ENCODE results near the gene FOXA3. TPM values are rescaled to one million over a fixed set of nuclear protein-coding genes. Genes with fewer than 3 reads are reported as not detected.

FOXA3 gene
- total RNA-seq, 1 experiment from 2014 or later: not detected

GRCh38 chr19:45819769-45820168 lies 44.4 kb upstream of the FOXA3 start:
- DNase-seq (ENCODE audit: low spot score): no peak

GRCh38 chr19:45820413-45821102 lies 43.6 kb upstream of the FOXA3 start:
- H3K36me3 ChIP-seq (ENCODE audit: insufficient read depth, low read length, poor library complexity, severe bottlenecking): peaks cover 32% of the 10 kb centered on the region
- peak overlapping the region; percentile 23 for H3K27ac ChIP-seq (ENCODE audit: low read depth, low read length, poor library complexity, severe bottlenecking)
- POLR2A ChIA-PET (ENCODE audit: low non-redundant PET): interaction anchor here (0.6 kb wide), 1 partner anchor 50 kb away, joined by 7 read pairs; no protein-coding TSS in a partner anchor
- no peaks in the 10 kb centered on the region for H3K9me3 ChIP-seq (ENCODE audit: low read depth, low read length, poor library complexity, severe bottlenecking)
- H3K4me3 ChIP-seq (ENCODE audit: low read depth, low read length, poor library complexity, severe bottlenecking): no peak overlapping the region
- no peaks in the 10 kb centered on the region for H3K4me1 ChIP-seq (ENCODE audit: insufficient read depth, low read length, poor library complexity, severe bottlenecking)
- CTCF ChIA-PET: no interaction called here
- BruUV-seq (replicated peaks): no TSS peak
- intact Hi-C loops (cut with micrococcal nuclease; ENCODE audit: unreplicated experiment): no loop called here
- DNase-seq (ENCODE audit: low spot score): no peak
- H3K27me3 ChIP-seq (replicated peaks; ENCODE audit: insufficient read depth, low read depth, low read length, poor library complexity): no peaks in the 10 kb centered on the region
- TF ChIP-seq CTCF (conservative IDR thresholded peaks at IDR 0.05; ENCODE audit: low read depth, low read length) (no peak), EZH2 (IDR thresholded peaks at IDR 0.05; ENCODE audit: borderline replicate concordance, low read depth, low read length, poor library complexity, severe bottlenecking) (no peak)

More at GRCh38 chr19:45819769-45820168, 44.4 kb upstream of the FOXA3 start:
- no TSS peak for BruUV-seq (replicated peaks)
- CTCF ChIA-PET: no interaction called here
- H3K4me1 ChIP-seq (ENCODE audit: insufficient read depth, low read length, poor library complexity, severe bottlenecking): no peaks in the 10 kb centered on the region
- H3K27me3 ChIP-seq (replicated peaks; ENCODE audit: insufficient read depth, low read depth, low read length, poor library complexity): no peaks in the 10 kb centered on the region
- no peak for TF ChIP-seq CTCF (conservative IDR thresholded peaks at IDR 0.05; ENCODE audit: low read depth, low read length)
- intact Hi-C loops (cut with micrococcal nuclease; ENCODE audit: unreplicated experiment): no loop called here
- H3K9me3 ChIP-seq (ENCODE audit: low read depth, low read length, poor library complexity, severe bottlenecking): no peaks in the 10 kb centered on the region
- peaks cover 25% of the 10 kb centered on the region for H3K36me3 ChIP-seq (ENCODE audit: insufficient read depth, low read length, poor library complexity, severe bottlenecking)
- POLR2A ChIA-PET (ENCODE audit: low non-redundant PET): no interaction called here
- H3K4me3 ChIP-seq (ENCODE audit: low read depth, low read length, poor library complexity, severe bottlenecking): no peak overlapping the region
- H3K27ac ChIP-seq (ENCODE audit: low read depth, low read length, poor library complexity, severe bottlenecking): no peak overlapping the region

GRCh38 chr19:45821103-45821521 lies 43.0 kb upstream of the FOXA3 start:
- intact Hi-C loops (cut with micrococcal nuclease; ENCODE audit: unreplicated experiment): no loop called here
- TF ChIP-seq EZH2 (IDR thresholded peaks at IDR 0.05; ENCODE audit: borderline replicate concordance, low read depth, low read length, poor library complexity, severe bottlenecking) (no peak), CTCF (conservative IDR thresholded peaks at IDR 0.05; ENCODE audit: low read depth, low read length) (no peak)
- Histone ChIP-seq H3K9me3 (ENCODE audit: low read depth, low read length, poor library complexity, severe bottlenecking) (no peaks in the 10 kb centered on the region), H3K27me3 (replicated peaks; ENCODE audit: insufficient read depth, low read depth, low read length, poor library complexity) (no peaks in the 10 kb centered on the region), H3K4me1 (ENCODE audit: insufficient read depth, low read length, poor library complexity, severe bottlenecking) (no peaks in the 10 kb centered on the region), H3K4me3 (ENCODE audit: low read depth, low read length, poor library complexity, severe bottlenecking) (no peak overlapping the region), H3K27ac (ENCODE audit: low read depth, low read length, poor library complexity, severe bottlenecking) (peak overlapping the region; percentile 23), H3K36me3 (ENCODE audit: insufficient read depth, low read length, poor library complexity, severe bottlenecking) (peaks cover 37% of the 10 kb centered on the region)
- CTCF ChIA-PET: no interaction called here
- POLR2A ChIA-PET (ENCODE audit: low non-redundant PET): interaction anchor here (0.5 kb wide), 1 partner anchor 16 kb away, joined by 3 read pairs; no protein-coding TSS in a partner anchor
- no TSS peak for BruUV-seq (replicated peaks)
- DNase-seq (ENCODE audit: low spot score): no peak
